Cardiac muscle cell (in vitro differentiated cells and primary cell): Measurements from ENCODE around the gene UGT1A8. TPM values are rescaled to one million over a fixed set of nuclear protein-coding genes. Genes with fewer than 3 reads are reported as not detected.

Experiments used
- DNase-seq, 2 donors: peaks; one replicate each; pipeline versions ENCODE4 v3.0.0 to v3.0.0-alpha.2; 2010 to 2017; ENCODE audit warnings: low read depth in 1 of 2, low spot score in 1 of 2
- H3K27ac ChIP-seq: fragments of 200-600 bp; sonication (generic); 2 replicates; pipeline ENCODE4 v1.5.1; 2016
- H3K27me3 ChIP-seq: fragments of 200-600 bp; sonication (generic); 2 replicates; pipeline ENCODE4 v1.6.0; 2016; ENCODE audit warnings: control low read depth
- H3K36me3 ChIP-seq: fragments of 200-600 bp; sonication (generic); 2 replicates; pipeline ENCODE4 v1.5.1; 2016; ENCODE audit warnings: control low read depth
- H3K4me1 ChIP-seq: fragments of 200-600 bp; sonication (generic); 2 replicates; pipeline ENCODE4 v1.8.1; 2017; ENCODE audit warnings: low read depth, mild to moderate bottlenecking, mixed run types
- H3K4me3 ChIP-seq: fragments of 200-600 bp; sonication (generic); 2 replicates; pipeline ENCODE4 v1.5.1; 2016; ENCODE audit warnings: mild to moderate bottlenecking
- H3K9me3 ChIP-seq: fragments of 200-600 bp; sonication (generic); 2 replicates; pipeline ENCODE4 v1.5.1; 2017; ENCODE audit warnings: low read depth, mild to moderate bottlenecking, control low read depth
- polyA plus RNA-seq: library from polyadenylated mRNA; unstranded; fragments of >200 nt; fragmentation: Nextera tagmentation; extraction: Ambion mirVana; gene quantifications from 2 replicates; pipeline ENCODE4 v1.2.1, GENCODE V29; 2016
- total RNA-seq: library from RNA; depleted of rRNA; stranded (reverse); fragments of >200 nt; gene quantifications from 2 replicates; pipeline ENCODE4 v1.2.3, GENCODE V29; 2016
- TF ChIP-seq, protein P1 (sequence below): IDR thresholded peaks from 2 replicates; pipeline ENCODE4 v1.5.1; 2012; ENCODE audit warnings: low read depth, mild to moderate bottlenecking, low read length

Gene UGT1A8
- total and polyA plus RNA-seq, 2 experiments from 2014 or later = not detected

DNA sequence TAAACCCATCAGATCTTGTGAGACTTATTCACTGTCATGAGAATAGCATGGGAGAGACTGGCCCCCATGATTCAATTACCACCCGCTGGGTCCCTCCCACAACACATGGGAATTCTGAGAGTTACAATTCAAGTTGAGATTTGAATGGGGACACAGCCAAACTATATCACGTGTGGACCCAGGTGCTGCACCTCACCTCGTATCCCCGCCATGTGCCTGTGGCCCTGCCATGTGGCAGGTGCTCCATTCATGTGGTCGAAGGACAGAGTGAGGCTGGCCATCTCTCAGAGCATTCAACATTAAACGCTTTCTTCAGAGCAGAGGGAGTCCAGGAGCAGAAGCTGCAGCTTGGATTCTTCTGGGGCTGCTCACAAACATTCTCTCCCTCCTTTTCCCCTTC lies 193.0 kb downstream of the UGT1A8 start:
- Histone ChIP-seq H3K4me3 (no peak overlapping the region), H3K27me3 (no peaks in the 10 kb centered on the region), H3K36me3 (no peaks in the 10 kb centered on the region), H3K9me3 (no peaks in the 10 kb centered on the region), H3K4me1 (no peaks in the 10 kb centered on the region), H3K27ac (no peak overlapping the region)
- no peak for DNase-seq
- TF ChIP-seq, protein P1, sequence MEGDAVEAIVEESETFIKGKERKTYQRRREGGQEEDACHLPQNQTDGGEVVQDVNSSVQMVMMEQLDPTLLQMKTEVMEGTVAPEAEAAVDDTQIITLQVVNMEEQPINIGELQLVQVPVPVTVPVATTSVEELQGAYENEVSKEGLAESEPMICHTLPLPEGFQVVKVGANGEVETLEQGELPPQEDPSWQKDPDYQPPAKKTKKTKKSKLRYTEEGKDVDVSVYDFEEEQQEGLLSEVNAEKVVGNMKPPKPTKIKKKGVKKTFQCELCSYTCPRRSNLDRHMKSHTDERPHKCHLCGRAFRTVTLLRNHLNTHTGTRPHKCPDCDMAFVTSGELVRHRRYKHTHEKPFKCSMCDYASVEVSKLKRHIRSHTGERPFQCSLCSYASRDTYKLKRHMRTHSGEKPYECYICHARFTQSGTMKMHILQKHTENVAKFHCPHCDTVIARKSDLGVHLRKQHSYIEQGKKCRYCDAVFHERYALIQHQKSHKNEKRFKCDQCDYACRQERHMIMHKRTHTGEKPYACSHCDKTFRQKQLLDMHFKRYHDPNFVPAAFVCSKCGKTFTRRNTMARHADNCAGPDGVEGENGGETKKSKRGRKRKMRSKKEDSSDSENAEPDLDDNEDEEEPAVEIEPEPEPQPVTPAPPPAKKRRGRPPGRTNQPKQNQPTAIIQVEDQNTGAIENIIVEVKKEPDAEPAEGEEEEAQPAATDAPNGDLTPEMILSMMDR = no peak

DNA sequence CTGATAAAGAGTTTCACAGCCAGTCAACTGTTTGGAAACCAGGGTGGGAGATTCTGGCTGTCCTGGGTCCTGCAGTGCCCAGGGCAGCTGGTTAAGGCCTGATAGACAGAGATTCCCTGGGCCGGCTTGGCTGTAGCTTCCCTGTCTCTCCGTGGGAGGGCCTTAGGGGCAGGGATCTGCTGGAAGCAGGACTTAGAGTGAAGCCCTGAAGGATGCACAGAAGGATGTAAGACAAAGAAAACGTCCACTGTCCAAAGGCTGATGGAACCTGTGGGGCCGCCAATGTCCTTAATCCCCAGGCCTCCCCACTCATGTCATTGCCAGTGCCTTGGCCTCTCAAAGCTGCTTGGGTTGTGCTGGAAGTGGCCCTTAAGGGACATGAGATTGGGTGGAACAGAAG lies 193.7 kb downstream of the UGT1A8 start:
- no peaks in the 10 kb centered on the region for H3K4me1 ChIP-seq
- TF ChIP-seq, protein P1 = no peak
- no peak for DNase-seq

DNA sequence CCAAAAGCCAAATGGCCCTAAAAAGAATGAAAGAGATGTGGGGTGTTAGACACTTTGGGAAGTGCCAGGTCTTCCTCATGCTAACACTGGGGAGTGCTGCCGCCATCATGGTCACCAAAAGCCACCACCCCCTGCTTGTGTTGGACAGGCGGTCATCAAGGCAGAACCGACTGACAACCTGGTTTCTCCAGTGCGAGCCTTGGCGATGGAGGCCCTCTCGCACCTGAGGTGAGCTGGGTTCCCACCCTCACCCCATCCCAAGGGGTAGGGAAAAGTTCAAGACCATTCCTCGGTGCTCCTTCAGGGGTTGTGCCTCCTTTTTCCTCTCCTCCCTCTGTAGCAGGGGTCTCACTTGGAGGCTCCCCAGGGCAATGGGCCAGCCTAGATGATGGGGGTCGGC lies 194.3 kb downstream of the UGT1A8 start:
- Histone ChIP-seq H3K9me3 (no peaks in the 10 kb centered on the region), H3K4me1 (no peaks in the 10 kb centered on the region), H3K27ac (no peak overlapping the region), H3K36me3 (no peaks in the 10 kb centered on the region), H3K27me3 (no peaks in the 10 kb centered on the region), H3K4me3 (no peak overlapping the region)
- no peak for DNase-seq
- TF ChIP-seq, protein P1 = no peak

More for the DNA sequence above, 193.7 kb downstream of the UGT1A8 start:
- Histone ChIP-seq H3K4me3 (no peak overlapping the region), H3K27me3 (no peaks in the 10 kb centered on the region), H3K27ac (no peak overlapping the region), H3K9me3 (no peaks in the 10 kb centered on the region), H3K36me3 (no peaks in the 10 kb centered on the region)

DNA sequence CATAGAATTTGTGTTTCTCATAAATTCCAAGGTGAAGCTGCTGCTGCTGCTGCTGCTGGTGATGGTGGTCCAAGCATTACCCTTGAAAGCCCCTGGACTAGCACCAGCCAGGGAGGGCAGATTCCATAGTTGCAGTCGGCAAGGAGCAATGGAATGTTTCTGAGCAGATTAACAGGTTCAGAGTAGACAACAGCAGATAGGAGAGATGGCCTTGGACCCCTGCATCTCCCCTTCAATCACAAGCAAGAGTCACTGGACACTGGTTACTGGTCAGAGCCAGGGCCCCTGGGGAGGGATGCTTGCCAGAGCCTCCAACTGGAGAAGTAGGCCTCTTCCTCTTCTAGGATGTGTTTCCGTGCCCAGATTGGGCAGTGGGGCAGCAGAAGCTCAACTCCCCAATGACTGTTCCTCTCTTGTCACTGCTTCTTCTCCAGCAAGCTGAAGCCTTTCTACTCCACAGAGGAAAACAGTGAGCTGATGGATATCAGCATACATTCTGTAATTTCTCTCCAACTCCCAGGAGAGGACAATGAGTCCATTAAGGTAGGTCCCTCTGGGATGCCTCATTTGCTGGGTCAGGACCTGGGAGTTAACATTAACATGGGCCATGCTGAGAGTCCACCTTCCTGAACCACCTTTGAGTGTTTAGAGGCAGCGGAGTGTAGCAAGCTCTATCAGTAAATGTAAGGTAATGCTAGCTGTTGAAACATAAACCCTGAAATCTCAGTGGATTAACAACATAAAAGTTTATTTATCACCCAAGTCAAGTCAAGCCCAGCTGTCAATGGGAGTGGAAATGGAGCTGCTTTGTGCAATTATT lies 196.0 kb downstream of the UGT1A8 start:
- Histone ChIP-seq H3K9me3 (no peaks in the 10 kb centered on the region), H3K36me3 (no peaks in the 10 kb centered on the region), H3K27me3 (no peaks in the 10 kb centered on the region), H3K27ac (no peak overlapping the region), H3K4me3 (no peak overlapping the region), H3K4me1 (no peaks in the 10 kb centered on the region)
- TF ChIP-seq, protein P1 = no peak
- no peak for DNase-seq

DNA sequence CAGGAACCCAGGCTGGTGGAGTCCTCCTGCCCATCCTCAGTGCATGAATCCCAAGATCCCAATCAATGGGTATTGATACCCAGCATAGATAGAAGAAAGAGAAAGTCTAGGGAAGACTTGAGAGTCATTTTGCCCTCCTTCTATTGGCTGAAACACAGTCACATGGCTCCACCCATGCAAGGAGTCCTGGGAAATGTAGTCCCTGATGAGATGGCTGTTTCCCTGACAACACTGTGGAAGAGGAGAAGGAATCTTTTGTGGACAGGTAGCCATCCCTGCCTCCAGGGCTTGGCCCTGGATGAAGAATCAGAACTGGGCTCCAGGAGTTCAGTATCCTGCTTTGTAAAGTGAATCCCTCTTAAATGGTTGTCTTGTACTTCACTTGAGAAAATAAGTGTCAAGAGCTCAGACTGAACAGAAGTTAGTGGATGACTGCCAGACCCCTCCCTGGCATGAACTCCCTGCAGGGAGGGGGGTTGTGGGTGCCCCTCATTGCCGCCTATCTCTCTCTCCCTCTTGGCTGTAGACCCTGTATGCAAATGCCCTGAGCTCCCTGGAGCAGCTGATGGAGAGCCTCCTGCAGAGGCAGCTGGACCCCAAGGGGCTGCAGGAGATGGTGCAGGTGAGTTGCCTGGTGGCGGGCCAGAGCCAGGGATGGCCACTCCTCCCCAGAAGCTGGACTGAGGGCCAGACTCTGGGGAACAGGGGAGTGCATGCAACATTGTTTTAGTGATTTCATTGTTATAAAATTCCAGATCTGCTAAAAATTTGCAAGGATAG lies 196.8 kb downstream of the UGT1A8 start:
- Histone ChIP-seq H3K4me1 (no peaks in the 10 kb centered on the region), H3K4me3 (no peak overlapping the region), H3K36me3 (no peaks in the 10 kb centered on the region), H3K27me3 (no peaks in the 10 kb centered on the region), H3K9me3 (no peaks in the 10 kb centered on the region), H3K27ac (no peak overlapping the region)
- DNase-seq = peak in 1 of 2 donors; percentile 17
- TF ChIP-seq, protein P1 = no peak
